Activated T-helper 9 cell treated with anti-CD3 and anti-CD28 coated beads, Interleukin-2, amount 50 U/mL, for 16 hours (primary cell): Measurements from ENCODE around the gene SLC38A10.

Source experiments
- DNase-seq: peaks from one replicate; pipeline ENCODE4 v3.0.0-alpha.2; 2020; ENCODE audit warnings: low read depth

The SLC38A10 gene

DNA sequence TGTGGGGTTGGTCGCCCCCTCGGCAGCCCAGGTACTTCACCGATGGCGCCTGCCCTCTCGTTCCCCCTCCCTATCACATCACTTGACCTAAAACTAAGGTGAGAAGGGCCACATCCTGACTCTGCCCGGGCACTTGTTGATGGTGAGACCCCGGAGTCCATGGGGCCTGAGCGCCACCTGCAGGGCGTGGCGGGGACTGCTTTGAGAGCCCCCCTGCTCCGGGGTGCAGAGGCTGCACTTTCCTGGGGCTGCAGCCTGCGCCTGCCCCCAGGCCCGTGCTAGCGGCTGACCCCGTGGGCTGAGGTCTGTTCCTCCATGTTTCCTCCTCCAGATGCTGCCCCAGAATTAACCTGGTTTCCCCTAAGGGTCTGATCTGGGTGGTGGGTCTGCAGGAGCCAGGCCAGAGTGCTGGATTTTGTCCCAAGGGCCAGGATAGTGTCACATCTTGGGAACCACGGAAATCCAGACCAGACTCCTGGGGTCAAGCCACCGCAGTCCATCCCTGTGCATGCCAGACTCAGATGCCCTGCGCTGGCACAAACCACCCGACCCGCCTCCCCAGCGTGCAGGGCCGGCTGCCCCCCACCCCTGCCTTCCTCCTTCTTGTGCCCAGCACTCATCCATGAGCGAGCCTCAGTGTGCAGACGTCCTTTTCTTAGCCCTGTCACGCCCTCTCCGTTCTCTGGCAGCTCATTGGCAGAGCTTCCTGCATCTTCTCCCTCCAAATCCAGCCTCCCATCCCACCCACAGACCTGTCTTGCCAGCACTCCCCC, 53.3 kb downstream of the SLC38A10 start:
- peak; percentile 48 for DNase-seq

DNA sequence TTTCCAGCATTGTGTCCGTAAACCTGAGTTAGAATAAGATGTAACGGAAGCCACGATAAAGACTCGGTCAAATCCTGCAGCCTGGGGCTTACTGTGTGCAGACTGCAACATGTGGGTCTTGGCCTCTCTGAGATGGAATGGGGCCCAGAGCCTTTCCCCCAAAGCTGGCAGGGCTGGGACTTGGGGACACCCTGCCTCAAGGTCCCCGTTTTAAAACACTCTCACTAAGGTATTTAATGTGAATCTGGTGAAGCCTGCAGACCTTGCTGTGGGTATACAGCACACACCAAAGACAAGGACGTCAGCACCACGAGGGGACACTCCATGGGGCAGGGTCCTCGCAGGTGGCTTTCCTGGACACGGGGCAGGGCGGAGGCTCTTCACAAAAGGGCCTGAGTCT, 53.9 kb downstream of the SLC38A10 start:
- DNase-seq = no peak

DNA sequence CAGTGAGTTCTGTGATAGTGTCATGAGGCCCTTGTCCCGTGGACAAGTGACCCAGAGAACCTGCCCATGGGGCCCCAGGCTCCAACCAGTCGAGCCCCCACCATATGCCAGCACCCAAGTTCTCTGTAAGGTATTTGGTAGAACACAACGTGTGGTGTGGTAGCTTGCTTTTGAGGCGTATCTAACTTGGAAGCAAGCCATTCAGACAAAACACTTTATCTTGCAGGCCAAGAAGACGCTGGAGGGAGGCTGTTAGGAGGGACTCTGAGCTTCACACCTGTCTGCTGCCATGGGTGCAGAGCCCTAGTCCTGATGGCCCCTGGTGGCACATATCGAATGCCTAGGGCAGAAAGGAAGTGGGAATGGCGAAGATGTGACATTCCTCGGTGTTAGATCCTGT, 54.3 kb downstream of the SLC38A10 start:
- DNase-seq = no peak

DNA sequence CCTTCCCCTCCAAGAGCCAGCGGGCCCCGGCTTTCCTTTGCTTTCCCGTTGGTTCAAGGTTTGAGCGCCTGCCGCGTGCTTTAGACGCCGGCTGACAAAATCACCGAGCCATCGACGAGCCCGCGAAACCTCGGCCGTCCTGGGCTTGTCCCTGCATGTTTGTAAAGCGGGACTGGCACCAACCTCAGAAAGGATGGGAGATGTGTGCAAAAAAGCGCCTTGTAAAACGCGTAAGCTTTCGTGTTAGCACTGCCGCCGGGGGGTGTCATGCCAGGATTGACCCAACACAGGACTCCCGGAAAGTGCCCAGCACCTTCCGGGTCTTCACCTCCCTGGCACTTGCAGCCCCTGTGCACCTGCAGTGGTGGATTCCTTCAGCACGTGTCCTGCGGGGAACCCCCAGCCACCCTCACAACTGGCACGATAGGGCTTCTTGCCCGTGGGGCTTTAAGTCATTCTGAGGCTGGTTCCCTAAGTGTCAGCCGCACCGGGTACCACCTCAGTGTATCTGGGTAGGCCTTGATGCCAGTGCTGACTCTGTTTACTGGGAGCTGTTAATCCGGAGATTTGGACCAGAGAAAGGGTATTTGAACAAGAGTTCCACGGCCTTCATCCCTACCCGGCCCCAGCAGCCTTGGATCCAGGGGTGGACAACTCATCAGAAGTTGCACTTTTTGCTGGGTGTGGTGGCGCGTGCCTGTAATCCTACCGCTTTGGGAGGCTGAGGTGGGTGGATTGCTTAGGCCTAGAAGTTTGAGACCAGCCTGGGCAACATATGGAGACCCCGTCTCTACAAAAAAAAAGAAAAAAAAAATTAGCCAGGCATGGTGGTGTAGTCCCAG, 55.2 kb downstream of the SLC38A10 start:
- peak; percentile 34 for DNase-seq

DNA sequence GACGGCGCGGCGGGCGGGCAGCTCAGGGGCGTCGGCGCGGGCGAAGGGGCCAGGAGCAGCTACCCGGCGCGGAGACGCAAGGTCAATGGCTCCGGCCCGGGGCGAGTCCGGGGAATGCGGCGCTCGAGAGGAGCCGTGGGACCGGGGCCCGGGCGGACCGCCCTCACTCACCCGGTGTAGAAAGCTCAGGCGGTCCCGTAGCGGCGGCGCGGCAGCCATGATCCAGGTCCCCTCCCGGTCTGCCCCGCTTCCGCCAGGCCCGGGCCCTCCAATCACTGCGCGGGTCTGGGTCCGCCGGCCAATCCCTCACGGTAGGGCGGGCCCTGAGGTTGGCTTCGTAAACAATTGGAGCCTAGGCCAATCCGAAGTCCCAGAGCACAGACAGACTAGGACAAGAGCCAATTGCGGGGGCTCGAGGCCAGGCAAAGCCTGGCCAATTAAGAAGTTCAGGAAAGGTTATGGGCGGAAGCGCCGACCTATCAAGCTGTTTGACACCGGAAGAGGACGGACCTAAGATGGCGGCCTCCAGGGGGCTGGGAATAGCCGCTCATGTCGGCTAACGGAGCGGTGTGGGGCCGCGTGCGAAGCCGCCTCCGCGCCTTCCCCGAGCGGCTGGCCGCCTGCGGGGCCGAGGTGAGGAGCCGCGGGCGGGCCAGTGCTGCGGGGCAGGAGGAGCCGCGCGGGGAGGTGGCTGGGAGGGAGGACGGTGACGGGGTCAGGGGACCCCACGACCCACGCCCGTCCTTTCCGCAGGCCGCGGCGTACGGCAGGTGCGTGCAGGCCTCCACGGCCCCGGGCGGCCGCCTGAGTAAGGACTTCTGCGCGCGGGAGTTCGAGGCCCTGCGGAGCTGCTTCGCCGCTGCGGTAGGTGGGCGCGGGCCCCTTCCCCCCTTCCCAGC, 56.0 kb downstream of the SLC38A10 start, which contains the start of the genes NDUFAF8 and TEPSIN:
NDUFAF8 (plus strand) TSS at position 504 of the 899 bp plus-strand sequence; CDS start at position 550, 46 bp downstream.
TEPSIN (minus strand) TSS at position 241 of the 899 bp plus-strand sequence; CDS start at position 219, 22 bp downstream.
- DNase-seq = peak; percentile 90

DNA sequence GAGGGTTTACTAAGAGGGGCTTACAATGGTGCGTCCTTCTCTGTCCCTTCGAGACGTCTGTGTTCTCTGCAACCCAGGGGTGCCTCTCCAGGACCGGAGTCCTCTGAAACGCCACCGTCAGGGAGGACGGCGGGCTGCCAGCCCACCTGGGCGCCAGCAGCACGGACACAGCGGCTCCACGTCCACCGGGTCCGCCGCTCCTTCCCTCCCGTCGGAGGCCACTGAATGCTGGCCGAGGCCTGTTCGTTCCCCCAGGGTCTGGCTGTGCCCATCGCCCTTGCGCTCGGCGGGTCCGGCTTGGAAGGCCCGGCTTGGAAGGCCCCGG, 56.7 kb downstream of the SLC38A10 start:
- no peak for DNase-seq

DNA sequence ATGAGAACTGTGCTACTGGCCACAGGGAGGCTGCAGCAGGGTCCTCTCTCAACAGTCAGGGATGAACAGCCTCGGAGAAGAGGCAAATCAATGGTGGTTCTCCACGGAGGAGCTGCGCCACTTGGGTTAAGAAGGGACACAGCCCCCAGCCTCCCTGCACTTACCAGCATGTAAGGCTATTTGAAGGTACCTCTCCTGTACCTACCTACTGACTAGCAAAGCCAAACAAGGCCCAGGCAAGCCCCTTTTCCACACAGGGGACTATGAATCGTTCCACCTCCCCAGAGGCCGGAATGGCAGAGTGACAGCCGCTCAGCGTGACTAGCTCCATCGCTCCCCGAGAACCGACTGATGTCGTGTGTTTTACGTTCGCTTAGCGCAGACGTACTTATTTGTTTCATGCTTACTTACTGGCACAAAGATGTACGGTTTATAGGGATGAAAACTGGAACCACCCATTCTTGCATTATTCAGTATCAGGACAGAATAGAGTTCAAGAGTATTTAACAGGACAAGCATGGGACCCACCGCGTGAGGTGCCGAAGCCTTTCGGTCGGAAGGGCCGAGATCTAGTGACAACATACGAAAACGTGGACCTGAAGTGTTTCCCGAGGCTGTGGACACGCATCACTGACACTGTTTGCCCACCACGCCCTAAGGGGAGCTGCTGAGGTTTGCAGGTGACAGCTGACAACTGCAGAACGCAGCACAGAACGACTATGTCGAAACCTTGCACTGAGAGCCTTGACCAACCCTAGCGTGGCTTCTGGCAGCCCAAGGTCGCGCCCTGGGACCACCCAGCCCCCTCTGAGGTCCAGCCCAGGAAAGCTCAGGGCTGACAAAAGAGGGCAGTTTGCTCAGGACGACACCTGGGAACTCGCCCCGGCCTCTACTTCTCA, 57.3 kb downstream of the SLC38A10 start:
- no peak for DNase-seq

DNA sequence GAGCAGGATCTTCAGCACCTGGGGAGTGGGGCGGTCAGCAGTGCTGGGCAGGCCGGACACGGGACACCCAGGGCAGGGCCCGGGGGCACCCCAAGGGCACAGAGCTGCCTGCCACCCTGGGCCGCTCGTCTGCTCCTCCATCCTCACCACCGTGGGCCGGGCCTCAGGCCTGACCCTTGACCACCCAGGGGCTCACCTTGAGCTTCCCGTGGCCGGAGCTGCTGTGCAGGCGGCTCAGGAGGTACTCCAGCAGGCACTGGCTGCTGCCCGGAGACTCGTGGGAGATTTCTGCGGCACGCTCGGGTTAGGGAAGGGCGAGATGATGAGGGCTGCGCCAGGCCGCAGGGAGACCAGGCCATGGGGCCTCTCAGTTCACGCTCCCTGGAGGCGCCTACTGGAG, 58.3 kb downstream of the SLC38A10 start:
- no peak for DNase-seq

DNA sequence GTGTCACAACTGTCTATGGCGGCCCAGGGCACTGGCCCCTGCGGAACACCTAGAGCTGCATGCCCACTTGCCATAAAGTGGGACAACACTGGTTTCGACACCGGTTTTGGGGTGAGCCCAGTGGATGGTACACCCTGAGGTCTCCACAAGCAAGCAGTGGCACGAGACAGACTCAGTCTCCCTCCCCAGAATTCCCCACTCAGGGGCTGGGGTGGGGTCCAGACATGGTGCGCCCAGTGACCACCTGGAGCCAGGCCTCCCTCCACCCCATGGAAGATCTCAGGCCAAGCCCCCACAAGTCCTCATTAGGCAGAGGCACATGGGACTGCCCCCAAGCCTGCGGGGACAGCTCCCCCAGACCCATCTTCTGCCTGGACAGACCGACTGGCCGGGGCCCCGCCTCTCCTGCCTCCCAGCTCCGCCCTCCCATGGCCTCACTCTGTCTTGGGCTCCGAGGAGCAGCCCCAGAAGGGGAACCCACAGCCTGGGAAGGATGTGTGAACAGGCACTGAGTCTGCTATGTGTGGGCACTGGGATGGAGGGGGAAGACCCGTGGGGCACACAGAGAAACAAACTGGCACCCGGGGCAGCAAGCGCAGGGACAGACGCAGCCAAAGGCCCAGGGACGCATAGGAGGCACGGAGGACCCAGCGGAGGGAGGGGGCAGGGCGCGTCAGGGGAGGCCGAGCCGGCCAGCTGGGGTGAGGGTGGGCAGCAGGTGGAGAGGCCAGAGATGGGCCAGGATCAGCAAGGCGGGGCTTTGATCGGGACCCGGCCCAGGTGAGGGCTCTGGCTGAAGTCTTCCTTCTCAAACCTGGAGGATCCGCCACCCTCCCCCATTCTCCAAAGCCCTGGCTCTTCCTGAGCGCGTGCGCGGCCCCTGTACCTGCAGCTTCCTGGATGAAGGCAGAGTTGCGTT, 59.0 kb downstream of the SLC38A10 start:
- no peak for DNase-seq

DNA sequence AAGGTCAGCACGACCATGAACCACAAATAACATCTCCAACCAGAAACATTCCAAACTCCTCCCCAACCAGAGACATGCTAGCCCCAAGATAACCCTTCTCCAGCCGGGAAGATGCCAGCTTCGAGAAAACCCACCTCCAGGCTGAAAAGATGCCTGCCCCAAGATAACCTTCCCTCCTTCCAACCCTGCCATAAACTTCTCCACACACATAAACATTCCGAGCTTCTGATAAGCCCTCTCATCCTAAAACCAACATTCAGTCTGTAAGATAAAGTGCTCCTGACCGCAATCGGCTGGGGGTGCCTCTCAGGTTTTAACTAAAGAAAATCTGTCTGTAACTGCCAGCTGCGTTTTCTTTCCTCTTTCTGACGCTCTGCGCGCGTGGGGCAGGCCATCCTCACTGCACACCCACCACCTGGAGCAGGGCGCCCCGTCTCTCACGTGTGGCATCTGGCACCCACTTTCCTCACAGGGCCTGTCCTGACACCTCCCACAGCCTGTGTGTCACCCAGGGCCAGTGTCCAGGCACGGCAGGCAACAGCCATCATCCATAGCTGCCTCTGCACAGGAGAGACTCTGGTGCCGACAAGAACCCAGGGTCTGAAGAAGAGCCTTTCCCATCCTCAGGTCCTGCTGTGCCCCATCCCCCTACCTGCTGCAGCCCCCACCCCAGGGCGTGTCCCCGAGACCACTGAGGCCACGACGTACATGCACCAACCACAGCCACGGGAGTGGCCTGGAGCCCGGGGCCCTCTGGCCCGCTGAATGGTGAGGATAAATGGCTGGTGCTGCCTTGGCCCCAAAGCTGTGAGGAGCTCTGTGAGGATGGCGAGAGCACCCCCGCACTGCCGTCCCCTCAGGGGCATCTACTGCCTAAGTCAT, 59.9 kb downstream of the SLC38A10 start:
- DNase-seq = no peak

DNA sequence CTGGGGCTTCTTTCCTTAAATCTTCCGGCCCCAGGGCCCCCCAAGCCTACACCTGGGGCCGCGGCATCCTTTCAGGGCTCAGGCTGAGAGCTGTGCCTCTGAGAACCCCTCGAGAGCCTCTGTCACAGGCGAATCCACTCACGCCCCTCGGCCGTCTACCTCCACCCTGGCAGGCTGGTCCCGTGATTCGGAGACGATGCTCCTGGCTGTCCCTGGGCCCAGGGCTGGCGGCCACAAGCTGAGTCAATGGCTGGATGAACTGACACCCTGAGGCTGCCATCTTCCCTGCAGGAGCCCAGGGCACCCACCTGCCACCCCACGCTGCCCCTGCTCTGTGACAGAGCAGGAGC, 60.6 kb downstream of the SLC38A10 start:
- no peak for DNase-seq

DNA sequence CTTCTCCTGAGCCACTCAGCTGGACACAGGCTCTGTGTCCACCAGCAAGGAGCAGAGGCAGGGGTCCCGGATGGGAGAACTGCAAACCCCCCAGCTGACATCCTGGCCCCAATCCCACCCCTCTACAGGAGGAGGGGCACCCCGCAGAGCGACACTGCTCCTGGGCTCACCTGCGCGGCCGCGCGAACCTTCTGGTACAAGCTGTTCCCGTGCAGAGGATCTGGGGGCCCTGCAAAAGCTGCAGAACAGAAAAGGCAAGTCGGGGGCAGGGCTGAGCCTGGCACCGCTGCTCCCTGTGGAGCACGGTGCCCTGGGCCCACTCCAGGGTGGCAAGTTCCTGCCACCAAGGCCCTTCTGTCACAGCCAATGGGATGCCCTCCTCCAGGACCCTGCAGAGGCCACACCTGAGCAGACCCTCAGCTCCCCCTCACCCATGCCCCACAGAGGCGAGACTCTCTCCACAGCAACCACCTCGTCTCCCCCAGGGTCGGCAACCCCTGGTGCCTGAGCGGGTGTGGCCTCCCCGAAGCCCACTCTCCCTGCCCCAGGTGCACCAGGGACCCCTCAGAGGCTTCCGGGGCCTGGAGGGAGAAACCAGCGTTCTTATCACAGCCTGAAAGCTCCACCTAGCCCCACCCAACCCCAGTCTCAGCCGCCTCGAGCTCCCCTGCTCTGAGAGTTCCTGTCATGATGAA, 61.1 kb downstream of the SLC38A10 start:
- DNase-seq = no peak

DNA sequence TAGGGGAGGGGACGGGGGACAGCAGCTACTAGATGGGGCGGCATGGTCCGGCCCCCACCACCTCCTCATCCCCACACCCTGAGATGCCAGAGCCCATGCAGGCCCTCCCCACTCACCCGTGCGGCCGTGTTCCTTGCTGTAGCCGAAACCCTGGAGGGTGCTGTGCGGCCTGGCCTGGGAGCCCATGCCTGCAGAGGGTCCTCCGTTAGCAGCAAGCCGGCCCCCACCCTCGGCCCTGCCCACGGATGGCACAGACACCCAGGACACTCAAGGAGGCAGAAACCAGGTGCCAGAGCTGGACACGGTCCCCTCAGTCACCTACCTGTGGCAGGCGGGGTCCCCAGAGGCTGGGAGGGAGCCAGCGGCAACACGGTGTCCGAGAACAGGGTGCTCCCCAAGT, 61.8 kb downstream of the SLC38A10 start:
- no peak for DNase-seq

DNA sequence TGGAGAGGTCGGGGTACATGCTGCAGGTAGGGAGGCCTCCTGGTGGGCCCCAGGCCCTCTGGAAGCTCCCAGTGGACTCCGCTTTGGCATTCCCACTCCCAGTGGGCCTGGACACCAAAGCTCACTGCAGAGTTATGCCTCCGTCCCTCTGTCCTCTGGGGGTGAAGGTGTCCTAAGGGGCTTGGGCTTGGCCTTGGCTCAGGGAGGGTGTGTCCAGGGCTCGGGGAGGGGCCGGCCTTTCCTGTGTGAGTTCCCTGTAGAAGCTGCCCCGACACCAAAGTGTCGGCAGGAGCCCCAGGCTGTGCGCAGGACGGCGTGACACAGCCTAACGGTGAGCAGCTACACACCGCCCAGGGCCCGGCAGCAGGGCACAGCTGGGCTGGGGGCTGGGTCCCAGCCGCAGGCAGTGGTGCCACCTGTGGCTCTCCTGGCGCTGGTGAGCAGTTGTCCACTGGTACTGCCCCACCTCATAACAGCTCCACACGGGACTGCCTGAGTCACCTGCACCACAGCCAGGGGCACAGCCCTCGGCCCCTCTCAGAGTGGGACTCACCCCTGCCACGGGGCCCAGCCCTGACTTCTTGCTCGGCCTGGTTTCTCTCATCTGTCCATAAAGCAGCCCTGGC, 62.4 kb downstream of the SLC38A10 start:
- no peak for DNase-seq

DNA sequence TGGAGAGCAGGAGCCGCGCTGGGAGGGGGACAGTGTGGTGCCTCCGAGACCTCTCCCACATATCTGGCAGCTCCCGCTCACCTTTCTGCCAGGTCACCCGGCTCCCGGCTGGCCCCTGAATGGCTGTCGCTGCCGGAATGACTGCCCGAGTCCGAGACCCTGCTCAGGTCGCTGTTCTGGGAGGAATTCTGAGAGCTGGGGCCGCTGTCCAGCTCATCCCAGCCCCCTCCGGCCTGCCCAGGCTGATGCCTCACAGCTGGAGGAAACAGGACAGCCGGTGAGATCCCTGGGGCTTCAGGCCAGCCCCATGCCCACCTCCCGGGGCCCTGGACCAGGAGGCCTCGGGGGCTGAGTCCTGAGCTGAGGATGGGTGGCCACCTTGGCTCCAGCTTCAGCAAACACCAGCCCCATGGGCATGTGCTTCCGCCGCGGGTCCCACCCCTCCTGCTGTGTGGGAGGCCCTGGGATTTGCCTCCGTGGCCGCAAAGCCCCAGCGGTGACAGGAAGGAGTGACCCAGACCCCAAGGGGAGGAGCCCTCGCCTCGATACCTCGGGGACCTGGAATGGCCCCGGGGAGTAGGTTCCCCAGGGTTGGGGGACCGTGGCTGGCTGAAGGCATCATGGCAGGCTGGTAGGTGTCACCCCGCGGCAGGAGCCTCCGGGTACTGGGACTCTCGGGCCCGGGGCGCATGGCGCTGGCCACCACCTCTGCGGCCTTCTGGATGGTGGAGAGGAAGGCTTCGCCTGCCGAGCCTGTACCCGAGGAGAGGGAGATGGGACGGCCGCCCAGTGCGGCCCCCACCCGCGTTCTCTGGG, 63.1 kb downstream of the SLC38A10 start:
- no peak for DNase-seq

DNA sequence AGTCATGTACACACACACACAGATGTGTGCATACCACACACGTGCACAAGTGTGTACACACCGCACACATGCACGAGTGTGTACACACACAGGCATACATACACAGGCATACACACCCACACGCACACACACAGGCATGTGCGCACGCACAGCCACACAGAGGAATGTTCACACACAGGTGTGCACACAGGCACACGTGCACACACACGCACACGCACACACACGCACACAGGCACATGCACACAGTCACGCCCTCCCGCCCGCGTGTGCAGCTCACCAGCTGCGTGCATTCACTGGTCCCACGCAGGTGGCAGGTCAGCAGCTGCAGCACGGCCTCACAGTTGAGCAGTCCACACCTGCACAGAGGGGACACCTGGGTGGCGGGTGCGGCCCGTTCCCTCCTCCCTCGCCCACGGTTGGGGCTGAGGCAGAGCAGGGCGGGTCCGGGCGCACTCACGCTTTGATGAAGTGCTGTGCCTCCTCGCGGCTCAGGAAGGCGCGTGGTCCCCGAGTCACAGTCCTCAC, 63.9 kb downstream of the SLC38A10 start:
- no peak for DNase-seq
